OCI-M1 (cell line): ENCODE data around the gene C6orf47.
"Not testable (repeated sequence)": the region's sequence is repeated elsewhere in the genome, so short reads cannot be mapped to it uniquely, and the experiment has no call there.

Source experiments
- DNase-seq: peaks from one replicate; lab custom pipeline; 2025; lab: John Stamatoyannopoulos, UW

C6orf47 gene, protein sequence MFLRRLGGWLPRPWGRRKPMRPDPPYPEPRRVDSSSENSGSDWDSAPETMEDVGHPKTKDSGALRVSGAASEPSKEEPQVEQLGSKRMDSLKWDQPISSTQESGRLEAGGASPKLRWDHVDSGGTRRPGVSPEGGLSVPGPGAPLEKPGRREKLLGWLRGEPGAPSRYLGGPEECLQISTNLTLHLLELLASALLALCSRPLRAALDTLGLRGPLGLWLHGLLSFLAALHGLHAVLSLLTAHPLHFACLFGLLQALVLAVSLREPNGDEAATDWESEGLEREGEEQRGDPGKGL

DNA sequence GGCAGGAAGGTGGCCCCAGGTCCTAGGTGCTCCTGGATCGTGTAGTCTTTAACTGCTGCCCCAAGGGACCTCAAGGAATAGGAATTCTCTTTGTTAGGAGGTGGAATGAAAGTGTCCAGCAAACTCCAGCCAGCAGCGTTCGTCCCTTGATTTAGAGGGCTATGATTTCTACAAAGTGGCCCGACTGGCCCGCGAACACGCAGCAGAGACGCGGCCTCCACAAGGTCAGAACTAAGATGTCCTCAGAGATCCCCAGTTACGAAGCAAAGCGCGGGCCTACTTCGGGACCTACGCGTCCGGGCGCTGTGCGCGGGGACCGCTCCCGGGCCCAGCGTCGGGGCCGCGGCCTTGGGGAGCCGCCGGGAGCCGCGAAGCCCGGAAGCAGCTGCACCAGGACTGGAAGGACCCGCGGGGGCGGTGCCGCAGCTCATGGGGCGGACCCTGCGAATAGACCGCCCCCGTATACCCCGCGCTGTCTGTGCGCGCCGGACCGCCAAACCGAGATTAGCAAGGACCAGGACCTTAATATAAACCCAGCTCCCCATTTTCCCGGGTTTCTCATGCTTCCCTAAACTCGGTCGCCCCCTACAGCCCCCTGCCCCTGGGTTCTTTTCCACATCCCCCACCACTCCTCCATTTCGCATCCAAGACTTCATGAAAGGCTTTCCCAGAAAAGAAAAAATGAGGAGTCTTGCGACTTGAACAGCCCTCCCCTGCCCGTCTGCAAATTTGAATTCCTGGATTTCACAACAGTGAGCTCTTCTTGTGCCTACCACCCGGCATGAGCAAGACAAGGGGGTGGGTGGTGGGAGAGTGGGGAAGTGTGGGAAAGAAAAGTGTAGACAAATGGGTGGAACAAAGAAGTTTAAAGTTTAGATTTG, at the start of gene C6orf47:
TSS of gene C6orf47 (minus strand) at position 398 of the 881 bp plus-strand sequence. CDS start 831 bp downstream, outside the sequence.
- peak; percentile 96 for DNase-seq

DNA sequence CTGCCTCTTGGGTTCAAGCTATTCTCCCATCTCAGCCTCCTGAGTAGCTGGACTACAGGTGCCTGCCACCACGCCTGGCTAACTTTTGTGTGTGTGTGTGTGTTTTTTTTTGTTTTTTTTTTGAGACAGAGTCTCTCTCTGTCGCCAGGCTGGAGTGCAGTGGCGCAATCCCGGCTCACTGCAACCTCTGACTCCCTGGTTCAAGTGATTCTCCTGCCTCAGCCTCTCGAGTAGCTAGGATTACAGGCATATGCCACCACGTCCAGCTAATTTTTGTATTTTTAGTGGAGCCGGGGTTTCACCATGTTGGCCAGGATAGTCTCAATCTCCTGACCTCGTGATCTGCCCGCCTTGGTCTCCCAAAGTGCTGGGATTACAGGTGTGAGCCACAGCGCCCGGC, 48.6 kb upstream of the C6orf47 start:
- not testable (repeated sequence) for DNase-seq

DNA sequence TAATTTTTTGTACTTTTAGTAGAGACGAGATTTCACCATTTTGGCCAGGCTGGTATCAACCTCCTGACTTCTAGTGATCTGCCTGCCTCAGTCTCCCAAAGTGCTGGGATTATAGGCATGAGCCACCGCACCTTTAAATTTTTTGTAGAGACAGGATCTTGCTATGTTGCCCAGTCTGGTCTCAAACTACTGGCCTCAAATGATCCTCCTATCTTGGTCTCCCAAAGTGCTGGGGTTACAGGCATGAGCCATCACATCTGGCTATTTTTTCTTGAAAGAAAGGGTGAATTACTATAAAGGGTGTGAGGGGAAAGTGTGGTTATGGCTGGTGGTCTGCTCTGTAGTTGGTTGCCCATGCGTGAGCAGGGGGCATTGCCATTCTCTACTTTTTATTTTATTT, 47.6 kb upstream of the C6orf47 start:
- DNase-seq = no peak

GRCh38 chr6:31707701-31708100, 47.1 kb upstream of the C6orf47 start:
- no peak for DNase-seq

- DNase-seq = no peak
These were observed 46.0 kb upstream of the C6orf47 start, which contains the start of gene LY6G6F for GRCh38 chr6:31706599-31706998. Gene LY6G6F, plus strand, starts transcription at chr6:31706866. Its CDS starts 41 bp downstream, at chr6:31706907.

- DNase-seq = no peak
These were observed 45.4 kb upstream of the C6orf47 start for GRCh38 chr6:31705931-31706330.

DNA sequence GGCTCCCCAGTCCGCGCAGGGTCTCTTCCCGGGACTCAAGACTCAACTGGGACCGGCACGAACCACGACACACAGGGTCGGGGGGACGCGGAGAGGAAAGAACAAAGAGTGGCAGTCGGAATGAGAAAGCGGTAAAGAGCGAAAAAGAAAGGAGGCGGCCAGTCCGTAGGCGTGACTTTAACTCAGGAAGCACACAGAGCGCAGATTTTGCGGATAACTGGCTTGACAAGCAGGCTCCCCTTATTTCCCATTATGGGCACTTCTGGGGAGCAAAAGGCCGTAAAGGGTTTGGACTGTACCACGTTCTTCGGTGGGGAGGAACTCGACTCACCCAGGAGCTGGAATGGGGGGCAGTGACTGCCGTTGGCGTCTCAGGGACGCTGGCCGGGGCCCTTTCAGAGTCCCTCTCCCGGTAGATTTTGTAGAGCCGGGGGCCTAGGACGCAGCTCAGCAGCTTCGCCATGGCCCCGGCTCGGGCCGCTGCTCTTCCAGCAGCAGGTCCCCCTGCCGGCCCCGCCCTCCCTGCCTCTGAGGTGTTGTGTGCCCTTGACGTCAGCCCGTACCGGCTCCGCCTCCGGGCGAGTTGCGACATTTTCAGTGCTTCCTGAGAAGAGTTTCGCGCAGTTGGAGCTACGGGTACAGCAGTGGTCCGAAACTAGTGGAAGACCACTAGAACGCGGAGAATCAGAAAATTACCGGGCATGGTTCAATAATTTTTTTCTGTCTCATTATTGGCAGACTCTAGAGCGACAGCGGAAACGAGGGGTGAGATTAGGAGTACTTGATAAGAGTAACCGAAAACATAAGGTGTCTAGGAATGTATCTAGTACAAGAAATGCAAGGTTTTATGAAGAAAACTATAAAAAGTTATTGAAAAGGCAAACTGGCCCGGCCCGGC, 42.5 kb upstream of the C6orf47 start, which contains the start of gene ABHD16A:
TSS of gene ABHD16A (minus strand) at position 506 of the 898 bp plus-strand sequence. CDS start at position 463, 43 bp downstream.
- peak; percentile 99 for DNase-seq

GRCh38 chr6:31702405-31702818, 41.8 kb upstream of the C6orf47 start:
- DNase-seq = no peak

GRCh38 chr6:31701666-31702404, 41.3 kb upstream of the C6orf47 start:
- peak; percentile 68 for DNase-seq

GRCh38 chr6:31700740-31701401, 40.3 kb upstream of the C6orf47 start:
- no peak for DNase-seq

DNA sequence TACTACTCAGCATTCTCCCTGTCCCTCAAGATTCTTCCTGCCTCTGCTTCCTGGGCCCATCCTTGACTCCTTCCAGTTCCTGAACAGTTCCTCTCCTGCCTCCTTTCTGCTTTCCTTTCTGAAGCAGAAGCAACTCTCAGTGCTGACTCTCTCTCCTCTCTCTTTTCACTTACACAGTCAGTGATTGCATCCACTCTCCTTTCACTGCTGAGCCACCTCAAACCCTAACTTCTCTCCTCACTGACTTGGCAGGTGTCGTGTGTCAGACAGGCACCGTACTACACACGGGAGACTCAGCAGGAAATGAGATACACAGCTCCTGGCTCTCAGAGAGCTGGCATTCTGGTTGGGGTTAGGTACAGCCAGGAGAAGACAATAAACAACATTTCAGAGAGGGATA, 37.0 kb upstream of the C6orf47 start:
- no peak for DNase-seq

- no peak for DNase-seq
These were observed 33.0 kb upstream of the C6orf47 start for GRCh38 chr6:31693535-31693934.

DNA sequence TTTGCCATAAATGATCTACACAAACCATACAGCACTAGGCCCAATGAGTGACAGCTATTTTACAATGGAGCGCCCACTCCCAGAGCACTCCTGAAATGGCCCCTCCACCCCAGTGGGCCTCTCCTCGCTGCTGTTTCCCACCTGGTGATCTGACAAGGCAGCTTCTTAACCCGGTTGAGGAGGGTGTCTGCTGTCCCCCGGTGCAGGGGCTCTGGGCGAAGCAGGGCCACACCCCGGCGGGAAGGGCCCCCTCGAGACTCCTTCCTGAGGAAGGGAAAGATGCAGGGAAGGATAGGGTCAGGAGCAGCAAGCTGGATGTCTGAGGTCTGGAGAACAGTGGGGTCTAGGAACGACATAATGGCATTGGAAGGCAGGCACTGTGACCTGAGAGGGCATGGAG, 32.3 kb upstream of the C6orf47 start:
- DNase-seq = no peak

DNA sequence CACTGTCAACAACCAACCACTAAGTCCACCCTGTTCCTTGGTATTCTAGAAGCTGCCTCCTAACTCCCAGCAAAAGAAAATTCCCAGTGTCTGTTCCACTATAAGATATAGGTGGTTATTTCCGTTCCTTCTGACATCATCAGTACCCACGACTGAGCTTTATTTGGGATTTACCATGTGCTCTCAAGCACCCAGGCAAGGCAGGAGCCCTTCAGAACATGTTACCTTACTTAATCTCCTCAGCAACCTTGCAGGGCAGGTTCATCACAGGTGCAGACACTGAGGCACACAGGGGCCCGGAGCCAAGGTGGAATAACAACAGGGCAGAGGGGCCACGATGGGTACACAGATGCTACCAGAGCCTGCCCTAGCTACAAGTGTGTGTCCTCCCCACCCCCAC, 31.8 kb upstream of the C6orf47 start:
- DNase-seq = no peak

- DNase-seq = no peak
These were observed 31.1 kb upstream of the C6orf47 start for GRCh38 chr6:31691564-31692108.

DNA sequence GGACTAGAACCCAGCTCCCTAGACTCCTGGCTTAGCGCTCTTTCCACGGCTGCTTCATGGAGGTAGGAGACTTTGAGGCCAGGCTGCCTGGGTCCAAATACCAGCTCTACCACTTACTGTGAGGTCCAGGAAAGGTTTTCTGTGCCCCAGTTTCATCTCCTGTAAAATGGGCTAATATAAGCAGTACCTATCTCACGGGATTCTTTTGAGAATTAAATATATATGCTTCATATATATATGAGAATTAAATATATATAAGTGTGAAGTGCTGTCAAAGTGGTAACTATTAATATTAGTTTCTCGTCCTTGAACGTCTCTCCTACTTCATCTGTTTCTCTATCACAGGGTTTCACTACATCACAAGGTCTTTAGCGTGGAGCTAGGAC, 30.5 kb upstream of the C6orf47 start:
- DNase-seq = no peak

DNA sequence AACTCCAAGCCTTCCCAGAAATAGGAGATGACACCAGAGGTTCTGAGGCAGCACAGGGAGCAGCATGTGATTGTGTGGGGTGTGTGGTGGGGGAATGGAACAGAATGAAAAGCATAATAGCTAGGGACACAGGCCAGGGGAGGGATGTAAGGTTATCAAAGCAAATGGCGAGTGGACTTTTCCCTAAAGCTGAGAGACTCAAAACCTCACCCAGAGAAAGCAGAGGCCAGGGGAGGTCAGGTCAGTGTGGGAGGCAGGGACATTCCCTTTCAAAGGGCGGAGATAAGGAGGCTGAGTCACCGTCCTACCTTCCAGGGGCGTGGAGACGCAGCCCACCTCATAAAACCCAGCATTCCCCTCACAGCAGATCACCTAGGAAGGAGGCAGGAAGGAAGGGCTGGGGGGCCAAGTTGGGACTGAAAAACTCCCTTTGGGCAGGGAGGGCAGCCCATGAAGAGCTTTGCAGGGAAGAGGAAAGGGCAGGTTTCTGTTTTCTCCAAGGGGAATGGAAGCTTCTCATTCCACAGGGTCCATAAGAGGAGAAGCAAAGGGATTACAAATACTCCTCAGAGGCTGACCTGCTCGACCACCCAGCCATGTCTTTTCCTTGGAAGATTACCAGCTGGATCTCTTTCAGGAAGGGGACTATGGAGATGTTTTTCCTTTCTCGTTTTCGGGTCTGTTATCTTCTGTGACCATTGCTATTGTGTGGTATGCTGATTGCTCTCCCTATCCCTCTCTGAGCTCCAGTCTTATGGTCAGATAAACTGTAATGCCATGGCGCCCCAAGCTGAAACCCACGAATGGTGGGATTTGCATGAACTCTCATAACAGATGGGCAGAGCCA, 29.9 kb upstream of the C6orf47 start:
- peak; percentile 71 for DNase-seq

GRCh38 chr6:31689249-31690110, 28.9 kb upstream of the C6orf47 start:
- no peak for DNase-seq
